Stimulated activated CD4-positive, alpha-beta T cell treated with anti-CD3 and anti-CD28 coated beads, Interleukin-2, amount 100 ng/mL, for 24 hours (primary cell): ENCODE data around the gene PARD3.

Experiments used
- DNase-seq, 2 donors: peaks; one replicate each; pipeline ENCODE4 v3.0.0-alpha.2; 2020

The PARD3 gene

GRCh38 chr10:34319197-34319846 lies 495.8 kb downstream of the PARD3 start:
- no peak for DNase-seq

- no peak for DNase-seq
Measured at GRCh38 chr10:34316154-34316553, 498.9 kb downstream of the PARD3 start.

GRCh38 chr10:34314457-34314856 lies 500.6 kb downstream of the PARD3 start:
- DNase-seq = no peak

DNA sequence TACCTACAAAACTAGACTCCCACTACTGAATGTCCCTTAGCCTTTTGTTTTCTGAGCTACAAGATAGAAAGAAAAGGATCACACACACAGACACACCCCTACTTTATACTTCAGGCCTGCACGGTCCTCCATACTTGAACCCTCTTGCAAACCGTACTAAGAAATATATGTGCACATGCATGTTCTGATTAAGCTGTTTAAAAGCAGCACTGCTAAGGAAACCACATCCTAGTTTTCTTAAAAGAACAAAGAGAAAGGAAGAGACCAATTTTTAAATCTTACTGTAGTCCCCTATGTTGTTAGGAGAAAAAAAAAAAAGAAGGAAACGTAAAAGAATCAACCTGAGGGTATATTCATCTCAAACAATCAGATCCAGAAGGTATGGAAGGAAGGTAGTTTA lies 501.2 kb downstream of the PARD3 start:
- no peak for DNase-seq

- no peak for DNase-seq
Measured at GRCh38 chr10:34313353-34313752, 501.7 kb downstream of the PARD3 start.

- DNase-seq = no peak
Measured at GRCh38 chr10:34311679-34312078, 503.4 kb downstream of the PARD3 start.

DNA sequence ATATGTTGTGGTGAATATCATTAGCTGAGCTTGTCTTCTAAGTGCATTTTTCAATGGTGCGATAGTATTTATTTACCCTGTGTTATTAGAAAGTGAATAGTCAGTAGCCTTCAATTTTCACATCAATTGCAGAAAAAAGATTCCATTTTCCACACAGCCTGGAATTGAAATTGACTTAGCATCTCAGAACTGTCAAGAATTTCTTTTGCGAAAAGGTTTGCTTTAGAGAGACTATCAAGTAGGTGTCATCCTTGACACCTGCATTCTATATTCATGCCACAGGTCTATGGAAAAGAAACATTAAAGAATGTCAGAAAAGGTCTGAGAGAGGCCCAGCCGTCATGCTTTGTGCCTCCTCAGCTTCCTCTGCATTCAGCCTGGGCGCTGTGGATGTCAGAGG lies 504.9 kb downstream of the PARD3 start:
- DNase-seq = no peak

DNA sequence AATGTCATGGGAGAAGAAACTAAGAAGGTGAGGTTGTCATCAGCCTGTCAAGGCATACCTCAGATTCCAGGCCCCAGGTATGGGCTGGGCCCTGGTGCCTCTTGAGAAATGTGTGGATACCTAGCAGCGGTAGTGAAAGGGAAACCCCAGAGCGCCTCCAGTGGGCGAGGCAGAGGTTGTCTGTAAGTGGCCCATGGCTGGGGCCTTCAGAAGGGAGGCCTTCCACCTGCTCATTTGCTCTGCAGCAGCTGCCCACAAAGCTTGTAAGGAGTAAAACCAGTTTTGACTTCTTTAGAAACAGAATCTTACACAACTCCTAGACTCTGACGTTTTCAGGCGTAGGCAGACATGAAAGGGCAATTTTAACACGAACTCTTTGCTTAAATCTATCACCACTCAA lies 509.9 kb downstream of the PARD3 start:
- no peak for DNase-seq

DNA sequence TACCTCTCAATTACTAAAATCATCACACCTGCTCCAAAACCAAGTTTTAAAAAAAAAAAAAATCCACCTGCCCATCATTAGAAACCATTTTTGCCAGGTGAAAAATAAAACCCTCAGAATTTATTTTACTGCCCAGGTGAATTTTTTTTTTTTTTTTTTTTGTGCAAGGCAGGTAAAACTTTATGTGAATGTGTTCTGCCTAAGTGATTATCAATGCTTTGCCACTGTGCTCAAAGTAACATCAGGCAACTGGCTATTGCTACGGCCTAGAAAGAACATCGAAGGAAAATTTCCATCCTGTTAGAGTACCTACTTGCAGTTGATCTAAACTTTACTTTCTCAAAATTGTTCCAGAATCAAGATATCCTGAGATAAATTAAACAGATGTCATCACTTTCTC lies 512.1 kb downstream of the PARD3 start:
- DNase-seq = no peak

DNA sequence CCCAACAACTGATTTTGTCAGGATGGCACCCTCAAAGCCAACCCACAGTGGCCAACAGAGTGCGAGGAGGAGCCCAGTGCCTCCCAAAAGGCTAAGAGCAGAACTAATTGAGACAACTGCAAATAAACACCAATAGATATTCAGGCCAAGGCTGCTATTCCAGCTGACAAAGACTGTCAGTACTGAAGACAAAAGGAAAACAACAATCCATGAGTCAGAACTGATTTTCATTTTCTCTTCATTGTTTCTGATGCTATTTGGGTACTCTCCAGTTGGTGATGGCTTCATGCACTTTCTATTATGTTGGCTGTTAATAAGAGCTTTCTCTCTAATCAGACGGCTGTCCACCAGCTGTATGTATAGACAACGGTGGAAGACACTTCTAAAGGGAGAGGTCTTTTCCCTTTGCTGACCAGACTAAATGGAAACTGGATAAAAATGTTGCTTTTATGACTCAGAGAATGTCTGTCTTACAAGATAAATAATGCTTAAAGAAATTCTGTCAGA lies 515.9 kb downstream of the PARD3 start:
- no peak for DNase-seq

DNA sequence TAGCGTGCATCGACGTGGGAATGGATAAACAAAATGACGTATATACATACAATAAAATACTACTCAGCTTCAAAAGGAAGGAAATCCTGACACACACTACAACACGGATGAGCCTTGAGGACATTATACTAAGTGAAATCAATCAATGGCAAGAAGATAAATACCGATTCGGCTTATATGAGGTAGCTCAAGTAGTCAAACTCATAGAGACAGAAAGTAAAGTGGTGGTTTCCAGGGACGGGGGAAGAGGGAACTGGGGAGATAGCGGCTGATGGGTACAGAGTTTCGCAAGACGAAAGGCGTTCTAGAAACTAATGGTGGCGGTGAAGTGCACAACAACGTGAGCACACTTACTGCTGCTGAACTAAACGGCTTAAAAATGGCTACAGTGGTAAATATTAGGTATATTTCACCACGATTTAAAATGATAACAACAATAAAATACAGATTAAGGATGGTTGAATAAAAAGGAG lies 516.7 kb downstream of the PARD3 start:
- DNase-seq = no peak

DNA sequence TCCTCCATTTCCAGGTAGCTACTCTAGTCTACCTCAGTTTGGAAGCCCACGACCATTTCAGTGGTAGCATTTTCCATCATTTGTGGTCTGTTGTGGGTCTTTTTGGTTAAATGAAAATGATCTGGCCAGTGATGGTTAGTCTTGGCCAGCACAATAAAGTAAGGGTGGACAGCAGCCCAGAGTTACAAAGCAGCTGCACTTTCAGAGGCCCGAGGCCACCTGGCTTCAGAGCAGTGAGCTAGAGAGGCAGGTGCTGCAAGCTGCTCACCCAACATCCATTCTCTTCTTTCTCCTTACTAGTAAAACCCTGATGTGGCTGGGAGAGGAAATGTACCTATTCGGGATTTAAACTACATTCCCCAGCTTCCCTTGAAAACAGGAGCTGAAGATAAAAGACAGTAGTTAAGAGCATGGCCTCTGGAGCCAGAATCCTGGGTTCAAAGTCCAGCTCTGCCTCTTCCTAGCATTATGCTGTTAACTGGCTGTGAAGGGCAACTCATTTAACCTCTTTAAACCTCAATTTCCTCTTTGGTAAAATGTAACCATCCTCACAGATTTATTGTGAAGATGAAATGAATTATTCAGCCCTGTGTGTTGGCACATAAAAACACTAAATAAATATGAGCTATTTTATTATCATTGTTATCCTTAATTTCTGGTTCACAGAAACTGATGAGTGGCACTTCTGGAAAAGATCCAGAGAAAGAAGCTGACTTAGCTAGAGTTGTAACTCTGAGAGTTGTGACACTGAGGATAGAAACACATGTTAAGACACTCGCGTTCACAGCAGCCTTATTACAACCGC lies 517.4 kb downstream of the PARD3 start:
- DNase-seq = no peak

- DNase-seq = no peak
Measured at GRCh38 chr10:34295142-34295548, 520.0 kb downstream of the PARD3 start.

GRCh38 chr10:34294137-34294536 lies 521.0 kb downstream of the PARD3 start:
- no peak for DNase-seq

- DNase-seq = no peak
Measured at GRCh38 chr10:34292675-34293074, 522.4 kb downstream of the PARD3 start.

GRCh38 chr10:34292194-34292565 lies 522.9 kb downstream of the PARD3 start:
- no peak for DNase-seq

DNA sequence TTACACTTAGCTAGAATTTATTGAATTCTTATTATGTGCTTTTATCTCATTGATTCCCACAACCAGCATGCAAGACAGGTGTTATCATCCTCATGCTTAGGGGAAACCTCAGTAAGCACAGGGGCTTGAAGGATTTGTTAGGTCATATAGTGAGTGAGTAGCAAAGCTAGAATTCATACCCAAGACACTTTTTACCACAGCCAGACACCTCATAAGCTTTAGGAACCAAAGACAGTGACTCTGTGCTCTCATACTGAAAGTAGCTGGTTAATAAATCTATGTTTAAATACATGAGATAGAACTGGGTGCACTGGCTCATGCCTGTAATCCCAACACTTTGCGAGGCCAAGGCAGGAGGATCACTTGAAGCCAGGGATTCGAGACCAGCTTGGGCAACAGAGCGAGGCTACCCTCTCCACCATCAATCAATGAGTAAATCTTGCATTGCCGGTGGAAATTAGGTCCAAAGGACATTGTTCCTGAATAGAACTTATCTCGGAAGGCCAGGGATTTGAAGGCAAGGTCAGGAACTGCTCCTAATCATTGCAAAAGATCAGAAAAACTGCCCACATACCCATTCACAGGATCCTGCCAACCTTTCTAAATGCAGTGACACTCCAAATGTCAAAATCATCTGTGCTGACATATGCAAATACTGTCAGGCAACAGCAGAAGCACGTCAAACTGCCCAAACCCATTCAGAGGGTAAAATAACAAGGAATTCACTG lies 523.5 kb downstream of the PARD3 start:
- DNase-seq = no peak

DNA sequence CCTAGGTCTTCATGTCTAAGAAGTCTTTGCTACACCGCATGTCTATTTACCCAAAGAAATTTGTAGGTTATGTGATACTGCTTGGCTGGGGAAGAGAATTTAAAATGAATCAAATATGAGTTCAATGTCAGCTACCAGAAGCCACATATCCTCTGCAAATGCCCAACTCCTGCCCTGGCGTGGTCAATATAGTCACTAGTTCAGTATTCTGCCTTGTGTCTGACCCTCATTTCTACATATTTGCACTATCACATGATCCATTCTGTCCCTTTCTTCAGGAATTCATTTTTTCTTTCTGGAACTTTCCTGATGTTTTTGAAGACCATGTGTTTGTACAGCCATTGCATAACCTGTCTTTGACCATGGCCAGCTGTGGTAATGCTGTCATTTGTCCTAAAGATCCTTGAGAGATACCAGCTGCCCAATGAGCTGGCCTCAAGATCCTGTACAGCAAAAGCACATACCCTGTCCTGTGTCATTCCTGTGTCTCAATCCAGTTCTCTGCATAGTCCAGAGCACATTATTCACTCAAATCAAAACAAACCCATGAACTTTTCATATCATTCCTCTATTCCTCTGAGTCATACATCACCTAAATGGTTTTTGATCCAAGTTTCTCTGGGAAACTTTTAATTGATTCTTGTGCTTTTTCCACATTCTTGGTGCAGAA lies 524.5 kb downstream of the PARD3 start:
- DNase-seq = no peak

DNA sequence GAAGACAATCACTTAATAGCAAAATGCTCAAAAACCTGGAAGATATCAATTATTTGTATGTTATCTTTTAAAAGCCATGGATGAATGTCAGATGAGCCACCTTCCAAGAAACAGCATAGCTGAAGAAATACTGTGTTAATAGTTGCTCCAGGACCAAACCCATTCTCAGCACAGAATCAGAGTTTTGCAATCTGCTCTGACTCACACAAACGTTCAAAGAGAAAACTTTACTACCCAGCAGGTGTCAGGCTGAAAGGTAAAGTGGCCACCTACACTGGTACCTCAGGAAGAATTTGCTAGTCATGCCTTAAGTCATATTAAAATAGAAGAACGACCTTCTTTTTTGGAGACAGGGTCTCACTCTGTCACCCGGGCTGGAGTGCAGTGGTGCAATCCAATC lies 526.5 kb downstream of the PARD3 start:
- DNase-seq = no peak

- DNase-seq = no peak
Measured at GRCh38 chr10:34286136-34286739, 528.9 kb downstream of the PARD3 start.

DNA sequence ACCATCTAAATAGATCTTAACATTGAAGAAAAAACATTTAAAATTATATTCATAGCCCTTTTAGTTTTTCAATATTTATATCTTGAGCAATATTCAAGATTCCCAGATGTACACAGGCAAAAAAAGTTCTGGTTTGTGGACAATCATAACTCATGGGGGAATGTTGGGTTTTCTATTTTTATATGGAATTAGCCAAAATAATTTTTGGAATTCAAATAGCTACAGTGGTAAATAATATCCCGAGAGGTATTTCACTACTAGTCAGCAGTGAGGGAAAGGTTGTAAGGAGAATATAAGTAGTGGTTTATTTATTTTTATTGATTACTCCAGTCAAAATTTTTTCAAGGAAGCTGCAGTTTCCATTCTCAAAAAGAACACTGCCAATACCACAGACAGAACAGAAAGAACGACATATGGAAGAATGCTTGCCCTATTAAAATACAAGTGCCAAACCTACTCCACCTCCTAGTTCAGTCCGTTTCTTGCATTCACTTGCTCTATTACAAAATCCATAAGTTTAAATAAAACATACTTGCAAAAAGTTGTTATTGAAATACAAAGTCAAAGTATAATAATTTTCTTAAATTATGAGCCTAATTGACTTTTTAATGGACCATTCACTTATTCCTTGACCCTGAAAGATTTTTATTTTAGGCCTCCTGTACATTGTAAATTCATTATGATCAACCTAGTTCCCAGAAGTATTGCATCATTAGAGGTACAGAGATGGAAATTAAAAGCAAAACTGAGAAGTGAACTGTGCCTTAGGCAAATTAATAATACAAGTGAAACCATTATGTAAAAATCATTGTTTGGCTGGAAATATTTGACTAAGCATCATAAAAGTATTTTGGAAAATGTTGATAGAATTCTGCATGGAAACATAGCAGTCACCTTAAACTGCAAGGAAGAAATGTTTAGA lies 533.2 kb downstream of the PARD3 start:
- DNase-seq = no peak
